Uterus (tissue), 4 donors: ENCODE data around the gene PTGES2. TPM values are rescaled to one million over a fixed set of nuclear protein-coding genes. Genes with fewer than 3 reads are reported as not detected.

ENCODE experiments used
- DNase-seq, 2 donors: peaks; one replicate each; pipeline ENCODE4 v3.0.0-alpha.2; 2019 to 2020
- H3K27ac ChIP-seq, 2 donors: fragments of 200-600 bp; sonication (generic); 1 replicate in 1 of 2; 2 replicates in 1 of 2; pipeline ENCODE4 v1.5.1; 2016 to 2018
- H3K27me3 ChIP-seq, 2 donors: fragments of 200-600 bp; sonication (generic); one replicate each; pipeline ENCODE4 v1.5.1; 2018 to 2019; ENCODE audit warnings: control low read depth in 1 of 2
- H3K36me3 ChIP-seq, 2 donors: fragments of 200-600 bp; sonication (generic); one replicate each; pipeline ENCODE4 v1.5.1; 2019; ENCODE audit warnings: control low read depth in 1 of 2
- H3K4me1 ChIP-seq, 2 donors: fragments of 200-600 bp; sonication (generic); one replicate each; pipeline ENCODE4 v1.5.1; 2018 to 2019; ENCODE audit warnings: control low read depth in 1 of 2
- H3K4me3 ChIP-seq, 2 donors: fragments of 200-600 bp; sonication (generic); 1 replicate in 1 of 2; 2 replicates in 1 of 2; pipeline ENCODE4 v1.5.1; 2018 to 2019; ENCODE audit warnings: mild to moderate bottlenecking in 1 of 2
- H3K9me3 ChIP-seq, 2 donors: fragments of 200-600 bp; sonication (generic); one replicate each; pipeline ENCODE4 v1.5.1; 2019; ENCODE audit warnings: control low read depth in 1 of 2
- POLR2A ChIP-seq, 2 donors: fragments of 450-650 bp; IDR thresholded peaks; one replicate each; pipeline ENCODE4 v1.6.1; 2016; ENCODE audit warnings: antibody characterized with exemption in 2 of 2, mild to moderate bottlenecking in 1 of 2, moderate library complexity in 1 of 2
- intact Hi-C: fragments of 100-400 bp; cut with DNase I; formaldehyde crosslinking; loops from one replicate; pipeline ENCODE4 v1.15.1; 2023; ENCODE audit warnings: low total_unique reads
- total RNA-seq, 4 donors: library from RNA; depleted of rRNA in 3 of 4; stranded (reverse); fragments of >200 nt in 3 of 4; gene quantifications; one replicate each; pipeline versions ENCODE4 v1.1.0 to v1.2.4, GENCODE V29; 2014 to 2023
- TF ChIP-seq, protein P1 (sequence below), 4 experiments: fragments of 200-600 bp in 2 of 4; fragments of 450-650 bp in 2 of 4; sonication (generic) in 2 of 4; IDR thresholded peaks; one replicate each; pipeline ENCODE4 v1.5.1; 2016 to 2019; ENCODE audit warnings: antibody characterized with exemption in 4 of 4, mild to moderate bottlenecking in 2 of 4, moderate library complexity in 1 of 4
- donor health status: DM: yes; HTN: yes; CAD: no.

PTGES2 gene
- total RNA-seq, 4 donors from 2014 or later, result 21.5 to 173 (median 64.2) TPM

DNA sequence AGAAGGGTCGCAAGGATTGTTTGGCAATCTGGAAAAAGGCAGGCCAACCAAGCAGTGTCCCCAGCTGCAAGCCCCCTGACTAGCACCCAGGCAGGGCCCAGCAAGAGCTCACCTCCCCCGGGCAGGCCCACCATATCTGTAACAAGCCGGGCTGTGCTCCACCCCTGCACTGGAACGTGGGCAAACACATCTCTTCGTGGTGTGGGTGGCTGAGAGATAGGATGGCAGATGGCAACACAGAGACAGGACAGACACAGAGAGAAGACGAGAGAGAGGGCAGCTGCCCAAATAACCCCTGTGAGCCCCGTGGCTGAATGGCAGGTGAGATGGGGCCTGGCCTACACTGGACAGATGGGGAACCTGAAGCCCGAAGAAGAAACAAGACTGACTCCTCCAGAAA lies 42.0 kb upstream of the PTGES2 start:
- Histone ChIP-seq H3K36me3 (no peaks in the 10 kb centered on the region), H3K4me3 (no peak overlapping the region), H3K9me3 (no peaks in the 10 kb centered on the region), H3K27me3 (no peaks in the 10 kb centered on the region), H3K4me1 (no peaks in the 10 kb centered on the region), H3K27ac (no peak overlapping the region)
- TF ChIP-seq, protein P1, sequence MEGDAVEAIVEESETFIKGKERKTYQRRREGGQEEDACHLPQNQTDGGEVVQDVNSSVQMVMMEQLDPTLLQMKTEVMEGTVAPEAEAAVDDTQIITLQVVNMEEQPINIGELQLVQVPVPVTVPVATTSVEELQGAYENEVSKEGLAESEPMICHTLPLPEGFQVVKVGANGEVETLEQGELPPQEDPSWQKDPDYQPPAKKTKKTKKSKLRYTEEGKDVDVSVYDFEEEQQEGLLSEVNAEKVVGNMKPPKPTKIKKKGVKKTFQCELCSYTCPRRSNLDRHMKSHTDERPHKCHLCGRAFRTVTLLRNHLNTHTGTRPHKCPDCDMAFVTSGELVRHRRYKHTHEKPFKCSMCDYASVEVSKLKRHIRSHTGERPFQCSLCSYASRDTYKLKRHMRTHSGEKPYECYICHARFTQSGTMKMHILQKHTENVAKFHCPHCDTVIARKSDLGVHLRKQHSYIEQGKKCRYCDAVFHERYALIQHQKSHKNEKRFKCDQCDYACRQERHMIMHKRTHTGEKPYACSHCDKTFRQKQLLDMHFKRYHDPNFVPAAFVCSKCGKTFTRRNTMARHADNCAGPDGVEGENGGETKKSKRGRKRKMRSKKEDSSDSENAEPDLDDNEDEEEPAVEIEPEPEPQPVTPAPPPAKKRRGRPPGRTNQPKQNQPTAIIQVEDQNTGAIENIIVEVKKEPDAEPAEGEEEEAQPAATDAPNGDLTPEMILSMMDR (IDR thresholded peaks at IDR 0.05), result no peak
- no peak for TF ChIP-seq POLR2A (IDR thresholded peaks at IDR 0.05)
- DNase-seq, result no peak
- intact Hi-C loops, result no loop called here

DNA sequence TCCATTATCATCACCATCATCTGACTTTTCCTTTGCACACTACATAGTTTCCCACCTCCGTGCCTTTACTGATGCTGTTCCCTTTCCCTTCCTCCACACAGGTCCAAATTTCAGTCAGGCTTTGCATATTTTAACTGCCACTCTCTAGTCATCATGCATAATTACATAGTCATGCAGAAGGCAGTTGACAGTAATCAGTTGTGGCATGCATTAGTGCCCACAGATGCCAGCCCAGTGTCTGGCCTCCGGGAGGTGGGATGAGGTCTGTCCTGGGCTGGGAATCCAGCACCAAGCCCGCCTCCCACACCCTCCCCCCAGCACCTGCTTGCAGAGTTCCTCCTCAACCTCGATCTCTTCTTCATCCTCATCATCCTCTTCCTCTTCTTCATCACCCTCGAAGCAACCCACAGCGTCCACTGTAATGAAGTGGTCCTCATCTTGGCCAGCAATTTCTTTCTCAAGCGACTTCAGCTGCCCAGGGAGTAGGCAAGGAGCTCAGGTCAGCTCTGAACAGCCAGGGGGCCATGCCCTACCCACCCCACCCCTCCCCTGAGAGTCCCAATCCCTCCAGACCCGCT lies 41.3 kb upstream of the PTGES2 start:
- TF ChIP-seq, protein P1 (IDR thresholded peaks at IDR 0.05), result no peak
- TF ChIP-seq POLR2A (IDR thresholded peaks at IDR 0.05), result no peak
- H3K36me3 ChIP-seq, result no peaks in the 10 kb centered on the region
- H3K4me1 ChIP-seq, result no peaks in the 10 kb centered on the region
- H3K4me3 ChIP-seq, result no peak overlapping the region
- no peaks in the 10 kb centered on the region for H3K9me3 ChIP-seq
- intact Hi-C loops, result no loop called here
- H3K27me3 ChIP-seq, result no peaks in the 10 kb centered on the region
- no peak for DNase-seq
- no peak overlapping the region for H3K27ac ChIP-seq

DNA sequence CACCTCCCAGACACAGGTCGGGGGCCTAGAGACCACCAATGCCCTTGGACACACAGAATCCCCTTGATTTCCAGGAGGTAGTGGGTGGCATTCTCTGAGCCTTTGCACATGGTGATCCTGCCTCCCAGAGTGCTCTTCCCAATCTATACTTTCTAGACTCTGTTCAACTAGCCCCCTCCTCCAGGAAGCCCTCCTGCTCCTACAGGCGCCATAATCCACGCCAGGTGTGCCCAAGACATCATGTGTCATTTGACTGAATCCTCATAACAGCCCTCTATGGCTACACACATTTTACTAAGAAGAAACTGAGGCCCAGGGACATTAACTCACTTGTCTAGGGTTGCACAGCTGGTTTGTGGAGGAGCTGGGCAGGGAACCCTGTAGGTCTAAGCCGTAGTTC lies 39.7 kb upstream of the PTGES2 start:
- DNase-seq, result no peak
- intact Hi-C loops, result no loop called here
- TF ChIP-seq, protein P1 (IDR thresholded peaks at IDR 0.05), result no peak
- TF ChIP-seq POLR2A (IDR thresholded peaks at IDR 0.05), result no peak

GRCh38 chr9:128166169-128166568 lies 38.6 kb upstream of the PTGES2 start:
- H3K27ac ChIP-seq, result no peak overlapping the region
- no peaks in the 10 kb centered on the region for H3K36me3 ChIP-seq
- H3K9me3 ChIP-seq, result no peaks in the 10 kb centered on the region
- H3K4me1 ChIP-seq, result no peaks in the 10 kb centered on the region
- TF ChIP-seq POLR2A (IDR thresholded peaks at IDR 0.05), result no peak
- TF ChIP-seq, protein P1 (IDR thresholded peaks at IDR 0.05), result no peak
- H3K4me3 ChIP-seq, result no peak overlapping the region
- DNase-seq, result no peak
- intact Hi-C loops, result no loop called here
- no peaks in the 10 kb centered on the region for H3K27me3 ChIP-seq

More for the DNA sequence above, 39.7 kb upstream of the PTGES2 start:
- Histone ChIP-seq H3K36me3 (no peaks in the 10 kb centered on the region), H3K4me3 (no peak overlapping the region), H3K4me1 (no peaks in the 10 kb centered on the region), H3K27me3 (no peaks in the 10 kb centered on the region), H3K27ac (no peak overlapping the region), H3K9me3 (no peaks in the 10 kb centered on the region)

DNA sequence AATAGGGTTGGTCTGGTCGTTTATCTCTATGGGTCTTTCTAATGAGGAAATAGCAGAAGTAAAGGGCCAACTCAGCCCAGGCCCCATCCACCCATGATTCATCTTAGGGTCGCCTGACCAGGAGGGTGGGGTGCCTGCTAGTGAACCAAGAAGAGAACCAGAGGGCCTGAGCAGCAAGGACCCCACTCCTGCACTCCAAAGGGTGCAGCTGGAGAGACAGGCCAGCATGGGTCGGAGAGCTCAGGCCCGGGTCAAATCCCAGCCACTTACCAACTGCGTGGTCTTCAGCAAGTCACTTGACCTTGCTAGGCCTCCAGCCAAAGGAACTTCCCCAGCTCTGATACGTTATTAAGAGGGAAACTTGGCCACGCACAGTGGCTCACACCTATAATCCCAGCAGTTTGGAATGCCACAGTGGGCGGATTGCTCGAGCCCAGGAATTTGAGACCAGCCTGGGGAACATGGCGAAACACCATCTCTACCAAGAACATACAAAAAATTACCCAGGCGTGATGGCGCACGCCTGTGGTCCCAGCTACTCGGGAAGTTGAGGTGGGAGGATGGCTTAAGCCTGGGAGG lies 36.9 kb upstream of the PTGES2 start:
- intact Hi-C loops, result no loop called here
- TF ChIP-seq POLR2A (IDR thresholded peaks at IDR 0.05), result no peak
- TF ChIP-seq, protein P1 (IDR thresholded peaks at IDR 0.05), result no peak
- no peaks in the 10 kb centered on the region for H3K27me3 ChIP-seq
- no peak overlapping the region for H3K27ac ChIP-seq
- DNase-seq, result no peak
- no peaks in the 10 kb centered on the region for H3K36me3 ChIP-seq
- no peak overlapping the region for H3K4me3 ChIP-seq
- H3K9me3 ChIP-seq, result no peaks in the 10 kb centered on the region
- H3K4me1 ChIP-seq, result no peaks in the 10 kb centered on the region
